CD4-positive, alpha-beta T cell treated with Interleukin-15 for 4 hours (primary cell): ENCODE measurements around the gene BUB1B.

Experiments used
- DNase-seq: peaks from one replicate; pipeline ENCODE4 v3.0.0-alpha.2; 2020; ENCODE audit warnings: low spot score

Gene BUB1B

GRCh38 chr15:40240619-40241221 lies 79.9 kb downstream of the BUB1B start:
- no peak for DNase-seq

- DNase-seq: no peak
These were observed 80.7 kb downstream of the BUB1B start for GRCh38 chr15:40241269-40242212.

DNA sequence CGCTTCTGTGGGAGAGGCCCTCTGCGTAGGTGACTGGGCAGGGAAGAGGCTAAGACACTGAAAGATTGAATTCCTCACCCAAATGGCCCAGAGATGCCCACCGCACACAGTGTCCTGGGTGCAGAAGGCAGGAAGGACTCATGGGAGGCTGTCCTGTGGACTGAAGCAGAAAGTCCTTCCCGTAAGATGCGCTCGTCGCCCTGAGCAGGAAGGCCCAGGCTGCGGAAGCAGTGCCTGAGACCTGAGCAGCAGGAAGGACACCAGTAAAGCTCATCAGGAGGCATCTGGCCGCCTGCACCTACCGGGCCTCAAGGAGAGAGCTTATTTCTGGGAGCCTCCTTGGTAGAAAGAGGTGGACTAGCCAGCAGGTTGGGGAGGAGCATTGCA lies 81.3 kb downstream of the BUB1B start:
- no peak for DNase-seq

GRCh38 chr15:40242601-40243000 lies 81.7 kb downstream of the BUB1B start:
- DNase-seq: no peak

DNA sequence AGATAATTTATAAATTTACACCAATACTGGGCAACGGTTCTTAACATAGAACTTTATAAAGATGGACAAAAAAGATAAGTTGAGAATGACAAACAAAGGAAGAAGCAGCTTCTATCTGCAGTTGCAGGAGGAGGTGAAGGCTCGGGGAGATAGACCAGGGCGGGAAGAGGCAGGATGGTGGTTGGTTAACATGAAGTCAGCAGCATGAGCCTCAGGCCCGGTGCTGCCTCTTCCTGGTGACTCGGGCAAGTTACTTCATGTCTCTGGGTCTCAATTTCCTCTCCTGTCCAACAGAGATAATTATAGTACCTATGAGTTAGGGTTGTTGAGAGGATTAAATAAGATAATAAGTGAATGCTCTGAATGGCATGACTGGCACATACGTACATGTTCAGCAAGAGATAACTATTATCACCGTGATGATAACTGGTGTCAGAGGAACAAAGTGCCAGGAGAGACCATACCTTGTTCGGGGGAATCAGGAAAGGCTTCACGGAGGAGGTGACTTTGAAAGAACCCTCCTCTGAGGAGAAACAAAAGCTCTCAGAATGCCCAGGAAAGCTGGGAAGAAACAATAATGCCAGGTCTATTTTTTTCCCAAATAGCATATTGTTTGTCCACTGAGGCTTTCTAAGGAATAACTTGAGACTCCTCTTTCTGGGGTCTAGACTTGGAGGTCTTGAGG lies 82.4 kb downstream of the BUB1B start:
- DNase-seq: no peak

DNA sequence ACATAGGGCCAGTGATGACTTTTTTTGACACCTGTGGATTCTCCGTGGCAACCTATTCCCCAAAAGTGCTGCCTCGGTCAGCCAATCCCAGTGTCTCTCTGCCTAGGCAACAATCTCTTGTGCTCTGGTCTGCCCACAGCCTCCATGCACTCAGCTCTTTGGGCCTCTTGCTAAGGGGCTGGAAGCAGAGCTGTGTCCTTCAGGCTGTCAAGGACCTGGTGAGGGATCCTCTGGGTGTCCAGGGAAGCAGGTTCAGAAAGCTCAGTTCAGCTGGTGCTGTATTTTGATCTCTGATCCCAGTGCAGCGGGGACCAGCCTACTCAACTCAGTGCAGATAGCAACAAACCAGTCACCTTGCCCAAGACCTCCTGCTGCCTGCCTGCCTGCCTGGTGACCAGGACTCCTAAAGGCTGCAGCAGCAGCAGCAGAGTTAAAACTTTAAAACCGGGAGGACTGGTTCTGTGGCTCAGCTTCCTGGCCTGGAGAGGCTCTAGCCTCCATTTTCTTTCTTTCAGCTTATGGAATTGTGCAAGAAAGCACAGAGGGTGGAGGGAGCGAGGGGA lies 84.2 kb downstream of the BUB1B start:
- no peak for DNase-seq

DNA sequence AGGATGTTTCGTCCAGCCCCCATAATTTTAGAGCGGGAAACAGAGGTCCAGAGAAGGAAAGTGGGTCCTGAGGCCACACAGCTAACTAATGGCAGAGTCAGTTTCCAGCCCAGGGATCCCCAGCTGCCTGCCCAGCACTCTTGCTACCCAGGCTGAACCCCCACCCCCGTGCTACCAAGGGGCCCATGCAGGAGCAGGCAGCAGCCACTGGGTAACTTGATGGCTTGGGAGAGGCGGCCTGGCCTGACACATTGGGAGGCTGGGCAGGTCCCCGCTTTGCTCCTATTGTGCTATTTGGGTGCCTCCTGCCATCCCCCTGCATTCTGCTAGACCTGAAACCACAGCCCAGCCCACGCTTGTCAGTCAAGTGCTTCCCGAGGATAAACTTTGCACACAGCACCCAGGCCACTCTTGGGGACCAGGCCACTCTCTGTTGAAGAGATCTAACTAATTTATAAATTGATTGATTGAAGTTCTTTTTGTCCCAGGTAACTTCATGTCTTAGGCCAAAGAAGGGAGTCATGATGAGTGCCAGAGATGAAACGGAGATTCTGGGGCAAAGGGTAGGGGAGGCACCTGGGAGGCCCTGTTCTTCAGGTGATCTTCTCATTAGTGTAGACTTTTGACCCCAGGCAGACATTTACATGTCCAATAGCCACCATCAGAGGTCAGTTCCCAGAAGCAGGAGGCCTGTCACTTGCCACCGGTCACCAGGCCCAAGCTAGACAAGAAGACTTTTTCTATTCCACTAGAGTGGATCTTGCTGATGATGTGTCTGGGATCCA lies 85.0 kb downstream of the BUB1B start:
- DNase-seq: no peak

GRCh38 chr15:40246496-40247280 lies 85.8 kb downstream of the BUB1B start:
- DNase-seq: no peak

DNA sequence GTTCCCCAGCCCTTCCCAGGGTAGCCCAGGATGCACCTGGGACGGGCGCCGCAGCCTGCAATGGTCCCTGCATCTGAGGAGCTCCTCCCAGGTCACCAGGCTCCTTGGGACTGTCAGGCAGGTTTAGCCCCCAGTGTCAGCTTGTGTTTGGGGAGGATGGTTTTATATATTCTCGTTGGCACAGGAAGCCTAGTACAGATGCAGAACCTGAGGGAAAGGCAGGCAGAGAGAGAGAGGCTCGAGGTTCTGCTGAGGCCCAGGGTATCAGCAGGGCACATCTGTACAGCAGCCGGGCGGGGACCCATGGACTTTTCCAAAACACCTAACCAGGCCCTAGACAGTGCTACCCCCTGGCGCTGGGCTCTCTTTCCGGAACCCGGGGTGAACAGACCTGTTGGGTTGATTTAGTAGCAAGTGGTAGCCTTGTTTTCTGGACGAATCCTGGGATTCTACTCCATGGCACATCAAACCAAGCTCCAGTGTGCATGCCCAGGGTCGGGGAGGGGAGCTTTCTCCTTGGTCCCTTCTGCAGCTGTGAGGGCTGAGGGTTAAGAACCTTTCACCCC lies 86.6 kb downstream of the BUB1B start:
- DNase-seq: no peak

GRCh38 chr15:40248006-40248783 lies 87.3 kb downstream of the BUB1B start:
- DNase-seq: no peak

GRCh38 chr15:40249477-40250303 lies 88.8 kb downstream of the BUB1B start:
- no peak for DNase-seq

DNA sequence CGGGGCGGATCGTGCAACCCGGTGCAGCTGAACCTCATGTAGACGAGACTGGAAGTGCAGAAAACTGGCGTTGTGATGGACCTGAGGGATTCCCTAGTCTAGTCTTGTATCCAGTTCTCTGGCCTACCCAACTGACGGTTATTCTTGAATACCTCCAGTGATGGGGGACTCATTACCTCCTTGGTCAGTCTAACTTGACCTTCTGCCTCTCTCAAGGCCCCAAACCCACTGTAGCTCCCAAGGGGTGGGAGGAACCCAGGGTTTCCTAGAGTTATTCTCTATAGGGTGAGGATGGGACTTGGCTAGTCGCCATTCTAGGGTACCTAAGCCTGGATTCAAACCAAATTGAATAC lies 89.4 kb downstream of the BUB1B start:
- DNase-seq: no peak

DNA sequence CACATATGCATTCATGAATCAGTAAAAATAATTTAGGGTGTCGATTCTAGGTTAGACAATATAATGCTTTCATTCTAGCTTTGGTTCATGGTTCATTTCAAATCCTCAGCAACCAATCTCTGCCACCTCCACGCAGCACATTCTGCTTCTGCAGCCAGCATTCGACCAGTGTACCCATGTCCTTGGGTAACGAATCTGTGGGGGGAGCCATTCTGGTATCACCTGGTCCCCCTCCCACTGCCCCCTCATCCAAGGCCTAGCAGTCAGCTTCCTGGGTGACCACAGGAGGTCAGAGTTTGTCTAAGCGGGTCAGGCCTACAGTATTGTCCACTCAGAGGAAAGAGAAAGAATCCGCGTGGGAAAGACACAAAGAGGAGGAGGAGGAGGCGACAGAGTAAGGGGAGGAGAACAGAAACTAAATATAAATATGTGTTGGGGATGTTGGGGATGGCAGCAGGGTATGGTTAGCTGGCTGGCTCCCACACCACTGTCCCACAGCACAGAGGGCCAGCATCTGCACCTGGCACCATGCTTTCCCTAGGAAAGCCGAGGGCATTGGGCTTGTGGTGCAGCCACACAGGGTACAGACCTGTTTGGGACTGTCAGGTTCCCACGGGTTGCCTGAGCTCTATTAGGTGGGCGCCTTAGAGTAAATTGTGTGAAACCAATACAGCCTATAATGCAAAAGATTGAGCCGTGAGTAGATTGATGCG lies 90.1 kb downstream of the BUB1B start:
- no peak for DNase-seq

DNA sequence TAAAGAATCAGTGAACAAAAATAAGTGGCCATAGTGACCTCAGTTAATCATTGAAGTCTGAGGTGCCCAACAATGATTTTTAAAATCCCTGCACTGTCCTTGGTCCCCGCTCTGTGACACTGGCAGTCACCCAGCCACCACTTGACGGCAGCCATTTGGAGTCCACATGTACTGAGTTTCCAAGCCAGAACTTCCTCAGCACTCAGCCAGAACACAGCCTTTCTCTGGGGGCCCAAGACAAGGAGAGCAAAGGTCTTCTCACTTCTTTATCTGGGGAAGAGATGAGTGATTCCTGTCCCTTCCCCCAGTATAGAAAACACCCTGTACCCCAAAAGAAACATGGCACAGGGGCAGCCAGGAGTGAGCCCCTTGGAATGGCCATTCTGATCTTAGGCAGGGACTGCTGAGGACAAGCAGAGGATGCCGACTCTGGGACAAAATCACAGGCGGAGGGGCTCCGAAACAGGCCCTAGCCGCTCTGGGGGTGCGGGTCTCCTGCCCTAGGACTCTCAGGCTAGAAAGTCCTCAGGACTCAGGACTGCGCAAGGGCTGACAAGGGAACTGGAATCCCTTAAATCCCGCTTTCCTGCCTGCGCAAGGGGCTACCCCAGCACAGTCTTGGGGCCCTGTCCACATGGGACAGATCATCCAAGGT lies 90.7 kb downstream of the BUB1B start:
- DNase-seq: no peak

- no peak for DNase-seq
These were observed 91.2 kb downstream of the BUB1B start for GRCh38 chr15:40252141-40252437.

- DNase-seq: no peak
These were observed 91.7 kb downstream of the BUB1B start for GRCh38 chr15:40252438-40253166.

DNA sequence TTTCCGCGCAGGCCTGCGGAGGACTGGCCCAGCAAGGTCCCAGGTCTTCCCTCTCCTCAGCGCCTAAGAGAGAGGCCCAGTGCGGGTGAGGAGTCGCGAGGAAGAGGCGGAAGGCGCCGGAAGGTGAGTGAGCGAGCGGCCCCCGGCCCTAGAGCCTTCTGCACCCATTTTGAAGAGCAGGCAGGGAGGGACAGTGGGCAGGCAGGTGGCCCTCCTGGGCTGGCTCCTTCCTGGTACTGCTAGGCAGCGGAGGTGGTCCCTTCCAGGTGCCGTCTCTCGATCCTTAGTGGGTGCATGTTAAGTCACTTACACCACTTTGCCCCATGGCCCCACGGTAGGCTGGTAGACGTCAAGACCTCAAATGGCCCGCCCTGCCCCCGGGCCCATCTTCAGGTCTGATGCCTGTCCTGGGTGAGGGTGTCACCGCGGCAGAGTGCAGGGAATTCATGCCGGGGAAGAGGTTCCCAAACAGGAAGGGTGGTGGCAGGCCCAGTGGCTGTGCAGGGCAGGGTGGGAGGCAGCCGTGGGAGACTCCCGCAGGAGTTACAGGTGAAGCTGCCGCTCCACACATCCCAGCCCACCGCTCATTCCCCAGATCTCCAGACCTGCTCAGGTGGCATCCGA lies 92.4 kb downstream of the BUB1B start:
- no peak for DNase-seq
